ENCODE data around the gene NFATC2IP.
"Not testable (repeated sequence)": the region's sequence is repeated elsewhere in the genome, so short reads cannot be mapped to it uniquely, and the experiment has no call there.

NFATC2IP gene

GRCh38 chr16:28958216-28958615, 7.5 kb downstream of the NFATC2IP start:
- Histone ChIP-seq H3K4me3 (no peak overlapping the region), H3K27ac (no peak overlapping the region)

- Histone ChIP-seq H3K4me3 (no peak overlapping the region), H3K27ac (no peak overlapping the region)
Measured at GRCh38 chr16:28958836-28959235, 8.1 kb downstream of the NFATC2IP start.

- no peak overlapping the region for H3K27ac ChIP-seq
- no peak overlapping the region for H3K4me3 ChIP-seq
Measured at GRCh38 chr16:28964072-28964471, 13.3 kb downstream of the NFATC2IP start.

GRCh38 chr16:28964496-28964895, 13.8 kb downstream of the NFATC2IP start:
- no peak overlapping the region for H3K27ac ChIP-seq
- H3K4me3 ChIP-seq: no peak overlapping the region

GRCh38 chr16:28967156-28967555, 16.4 kb downstream of the NFATC2IP start:
- Histone ChIP-seq H3K4me3 (no peak overlapping the region), H3K27ac (no peak overlapping the region)

- H3K4me3 ChIP-seq, H3K27ac ChIP-seq: not testable (repeated sequence)
Measured at GRCh38 chr16:28969696-28970095, 19.0 kb downstream of the NFATC2IP start.

GRCh38 chr16:28974007-28974436, 23.3 kb downstream of the NFATC2IP start:
- peak overlapping the region; percentile 77 to 100 (median 87) for H3K4me3 ChIP-seq
- H3K27ac ChIP-seq: peak overlapping the region; percentile 57 to 91 (median 81)

- peak within 1 kb of the TSS; percentile 57 to 91 (median 81) for H3K27ac ChIP-seq
- peak within 1 kb of the TSS; percentile 77 to 100 (median 87) for H3K4me3 ChIP-seq
Measured at GRCh38 chr16:28974437-28975157, 23.9 kb downstream of the NFATC2IP start, which contains the start of gene SPNS1. Gene SPNS1 (plus strand): TSS chr16:28974778. CDS start chr16:28975152, 374 bp downstream.

GRCh38 chr16:28975158-28975599, 24.4 kb downstream of the NFATC2IP start:
- H3K27ac ChIP-seq: peak overlapping the region; percentile 57 to 91 (median 81)

GRCh38 chr16:28977703-28978662, 27.2 kb downstream of the NFATC2IP start:
- H3K27ac ChIP-seq: no peak overlapping the region
- no peak overlapping the region for H3K4me3 ChIP-seq

More at GRCh38 chr16:28975158-28975599, 24.4 kb downstream of the NFATC2IP start:
- H3K4me3 ChIP-seq: peak overlapping the region; percentile 77 to 100 (median 87)

GRCh38 chr16:28980330-28980729, 29.6 kb downstream of the NFATC2IP start:
- not testable (repeated sequence) for H3K27ac ChIP-seq, H3K4me3 ChIP-seq

GRCh38 chr16:28980929-28981328, 30.2 kb downstream of the NFATC2IP start:
- H3K27ac ChIP-seq: no peak overlapping the region
- H3K4me3 ChIP-seq: no peak overlapping the region

- no peak overlapping the region for H3K27ac ChIP-seq
- no peak overlapping the region for H3K4me3 ChIP-seq
Measured at GRCh38 chr16:28981517-28981916, 30.8 kb downstream of the NFATC2IP start.

- Histone ChIP-seq H3K27ac (no peak overlapping the region), H3K4me3 (no peak overlapping the region)
Measured at GRCh38 chr16:28982418-28982817, 31.7 kb downstream of the NFATC2IP start.

GRCh38 chr16:28982949-28983348, 32.2 kb downstream of the NFATC2IP start:
- no peak overlapping the region for H3K4me3 ChIP-seq

GRCh38 chr16:28983644-28984043, 32.9 kb downstream of the NFATC2IP start:
- Histone ChIP-seq H3K4me3 (no peak overlapping the region), H3K27ac (peak overlapping the region in 8 of 21 experiments; percentile 63 to 98 (median 90))

More at GRCh38 chr16:28982949-28983348, 32.2 kb downstream of the NFATC2IP start:
- H3K27ac ChIP-seq: no peak overlapping the region

- Histone ChIP-seq H3K4me3 (peak overlapping the region in 1 of 7 experiments; percentile 41), H3K27ac (peak overlapping the region in 17 of 21 experiments; percentile 16 to 98 (median 79))
Measured at GRCh38 chr16:28984091-28984490, 33.4 kb downstream of the NFATC2IP start.

- Histone ChIP-seq H3K27ac (peak within 1 kb of the TSS in 18 of 21 experiments; percentile 21 to 98 (median 77)), H3K4me3 (peak within 1 kb of the TSS; percentile 28 to 43 (median 33))
Measured at GRCh38 chr16:28984619-28985135, 33.9 kb downstream of the NFATC2IP start, which contains the start of gene LAT. Gene LAT (plus strand): TSS chr16:28985052. CDS start chr16:28985418, 366 bp downstream.

GRCh38 chr16:28985211-28986041, 34.7 kb downstream of the NFATC2IP start:
- H3K27ac ChIP-seq: peak overlapping the region in 18 of 21 experiments; percentile 1 to 98 (median 77)
- peak overlapping the region; percentile 28 to 43 (median 33) for H3K4me3 ChIP-seq
